PC-3 (cell line): Measurements from ENCODE around the gene TINAGL1. TPM values are rescaled to one million over a fixed set of nuclear protein-coding genes. Genes with fewer than 3 reads are reported as not detected.

Source experiments
- ATAC-seq: fragments of 200-7000 bp; cut with Tn5 transposase; 2 replicates; pipeline ENCODE4 v1.9.1; 2020; ENCODE audit warnings: mild to moderate bottlenecking, moderate library complexity
- BruUV-seq: library from RNA; stranded (reverse); fragments of 400-500 nt; replicated peaks from 2 replicates; lab custom pipeline; 2021; lab: Mats Ljungman, UMichigan
- CTCF ChIA-PET: fragments of 300-600 bp; sonication (Branson Sonifier 250); formaldehyde crosslinking; loops from one replicate; lab custom pipeline; 2022; ENCODE audit warnings: antibody characterized with exemption; lab: Charles Lee
- POLR2A ChIA-PET: fragments of 300-600 bp; sonication (Branson Sonifier 250); formaldehyde crosslinking; loops from one replicate; lab custom pipeline; 2022; ENCODE audit warnings: antibody characterized with exemption; ENCODE audit not compliant: unreplicated experiment; lab: Charles Lee
- DNase-seq: peaks from one replicate; pipeline ENCODE4 v3.0.0-alpha.2; 2015
- H2AFZ ChIP-seq: fragments of 300-600 bp; sonication (generic); 2 replicates; pipeline ENCODE4 v1.6.0; 2016; ENCODE audit warnings: antibody characterized with exemption, low read length
- H3F3A ChIP-seq: fragments of 300-600 bp; sonication (generic); one replicate; pipeline ENCODE4 v1.6.0; 2017; ENCODE audit warnings: antibody characterized with exemption, low read length, control low read depth, mild to moderate bottlenecking; ENCODE audit not compliant: unreplicated experiment
- H3K27ac ChIP-seq: fragments of 300-600 bp; sonication (generic); 2 replicates; pipeline ENCODE4 v1.5.1; 2016; ENCODE audit warnings: mild to moderate bottlenecking, low read length
- H3K27me3 ChIP-seq: fragments of 300-600 bp; sonication (generic); 2 replicates; pipeline ENCODE4 v1.6.1; 2016; ENCODE audit warnings: low read length, mixed read lengths
- H3K36me3 ChIP-seq: fragments of 300-600 bp; sonication (generic); 2 replicates; pipeline ENCODE4 v1.6.1; 2016; ENCODE audit warnings: low read depth, mixed run types, low read length, mixed read lengths
- H3K4me1 ChIP-seq: fragments of 300-600 bp; sonication (generic); 2 replicates; pipeline ENCODE4 v1.5.1; 2016; ENCODE audit warnings: low read length; ENCODE audit not compliant: insufficient read depth
- H3K4me2 ChIP-seq: fragments of 300-600 bp; sonication (generic); 2 replicates; pipeline ENCODE4 v1.6.0; 2016; ENCODE audit warnings: low read length
- H3K4me3 ChIP-seq: fragments of 300-600 bp; sonication (generic); 2 replicates; pipeline ENCODE4 v1.5.1; 2016; ENCODE audit warnings: mild to moderate bottlenecking, low read length, mixed read lengths
- H3K79me2 ChIP-seq: fragments of 300-600 bp; sonication (generic); 2 replicates; pipeline ENCODE4 v1.6.1; 2017; ENCODE audit warnings: low read length, mixed read lengths
- H3K9ac ChIP-seq: fragments of 300-600 bp; sonication (generic); 2 replicates; pipeline ENCODE4 v1.6.0; 2016; ENCODE audit warnings: mild to moderate bottlenecking, low read length
- H3K9me2 ChIP-seq: fragments of 300-600 bp; sonication (generic); replicated peaks from 2 replicates; pipeline ENCODE4 v1.6.1; 2016; ENCODE audit warnings: mixed run types, low read length, mixed read lengths
- H3K9me3 ChIP-seq: fragments of 300-600 bp; sonication (generic); 2 replicates; pipeline ENCODE4 v1.6.1; 2016; ENCODE audit warnings: low read length, mixed read lengths
- H4K20me1 ChIP-seq: fragments of 300-600 bp; sonication (generic); 2 replicates; pipeline ENCODE4 v1.6.1; 2016; ENCODE audit warnings: low read length, mixed read lengths
- EZH2 ChIP-seq: fragments of 300-600 bp; sonication (generic); IDR thresholded peaks from one replicate; pipeline ENCODE4 v1.6.1; 2017; ENCODE audit warnings: antibody characterized with exemption, mild to moderate bottlenecking, low read length; ENCODE audit not compliant: unreplicated experiment
- EZH2phosphoT487 ChIP-seq: fragments of 300-600 bp; sonication (generic); IDR thresholded peaks from 2 replicates; pipeline ENCODE4 v1.6.1; 2018; ENCODE audit warnings: mild to moderate bottlenecking, antibody characterized with exemption, low read length, borderline replicate concordance
- intact Hi-C: fragments of 100-400 bp; cut with micrococcal nuclease; formaldehyde crosslinking; loops from 2 replicates; pipeline ENCODE4 v1.9.0; 2023
- total RNA-seq: library from RNA; depleted of rRNA; stranded (reverse); fragments of >200 nt; gene quantifications from 2 replicates; pipeline ENCODE4 v1.2.3, GENCODE V29; 2014
- TF ChIP-seq, protein P1 (sequence below): fragments of 300-600 bp; sonication (generic); conservative IDR thresholded peaks from 2 replicates; pipeline ENCODE4 v1.5.1; 2017; ENCODE audit warnings: antibody characterized with exemption, low read depth, mild to moderate bottlenecking, low read length

Gene TINAGL1
- total RNA-seq, 1 experiment from 2014 or later: 176 TPM

DNA sequence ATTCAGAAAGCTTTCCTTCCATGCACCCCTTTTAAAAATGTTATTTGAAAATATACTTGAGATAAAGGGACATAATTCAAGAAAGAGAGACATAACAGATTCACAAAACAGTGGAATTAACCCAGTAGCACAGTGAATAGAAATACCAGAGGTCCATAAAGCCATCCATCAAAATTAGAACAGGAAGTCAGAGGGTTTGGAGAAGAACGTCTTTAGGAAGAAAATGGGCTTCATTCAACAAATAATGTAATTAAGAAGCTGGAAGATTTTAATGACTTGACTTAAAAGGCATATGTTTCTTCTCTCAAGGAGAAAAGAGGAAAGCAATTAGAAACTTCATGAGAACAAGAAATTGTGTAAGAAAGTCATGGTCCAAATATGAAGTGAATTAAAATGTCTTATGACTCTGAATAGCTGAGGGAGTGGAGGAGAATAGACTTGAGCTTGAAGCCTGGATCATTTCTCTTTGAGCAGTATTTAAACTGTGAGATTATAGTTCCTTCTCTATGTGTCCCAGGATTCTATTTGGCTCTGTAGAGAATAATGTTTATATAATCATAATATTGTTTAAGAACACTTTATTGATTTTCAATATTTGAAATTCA, 33.3 kb downstream of the TINAGL1 start:
- H3K79me2 ChIP-seq: no peaks in the 10 kb centered on the region
- no peaks in the 10 kb centered on the region for H3K4me1 ChIP-seq
- CTCF ChIA-PET: no interaction called here
- H4K20me1 ChIP-seq: no peaks in the 10 kb centered on the region
- no peak overlapping the region for H3K4me2 ChIP-seq
- H3F3A ChIP-seq: no peaks in the 10 kb centered on the region
- H3K36me3 ChIP-seq: no peaks in the 10 kb centered on the region
- TF ChIP-seq EZH2phosphoT487: no peak
- TF ChIP-seq EZH2: no peak
- TF ChIP-seq, protein P1, sequence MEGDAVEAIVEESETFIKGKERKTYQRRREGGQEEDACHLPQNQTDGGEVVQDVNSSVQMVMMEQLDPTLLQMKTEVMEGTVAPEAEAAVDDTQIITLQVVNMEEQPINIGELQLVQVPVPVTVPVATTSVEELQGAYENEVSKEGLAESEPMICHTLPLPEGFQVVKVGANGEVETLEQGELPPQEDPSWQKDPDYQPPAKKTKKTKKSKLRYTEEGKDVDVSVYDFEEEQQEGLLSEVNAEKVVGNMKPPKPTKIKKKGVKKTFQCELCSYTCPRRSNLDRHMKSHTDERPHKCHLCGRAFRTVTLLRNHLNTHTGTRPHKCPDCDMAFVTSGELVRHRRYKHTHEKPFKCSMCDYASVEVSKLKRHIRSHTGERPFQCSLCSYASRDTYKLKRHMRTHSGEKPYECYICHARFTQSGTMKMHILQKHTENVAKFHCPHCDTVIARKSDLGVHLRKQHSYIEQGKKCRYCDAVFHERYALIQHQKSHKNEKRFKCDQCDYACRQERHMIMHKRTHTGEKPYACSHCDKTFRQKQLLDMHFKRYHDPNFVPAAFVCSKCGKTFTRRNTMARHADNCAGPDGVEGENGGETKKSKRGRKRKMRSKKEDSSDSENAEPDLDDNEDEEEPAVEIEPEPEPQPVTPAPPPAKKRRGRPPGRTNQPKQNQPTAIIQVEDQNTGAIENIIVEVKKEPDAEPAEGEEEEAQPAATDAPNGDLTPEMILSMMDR: no peak
- H2AFZ ChIP-seq: no peak overlapping the region
- ATAC-seq: no peak
- no peak overlapping the region for H3K27ac ChIP-seq
- H3K9ac ChIP-seq: no peak overlapping the region
- POLR2A ChIA-PET: no interaction called here
- no peak for DNase-seq
- no peaks in the 10 kb centered on the region for H3K9me3 ChIP-seq
- intact Hi-C loops: no loop called here
- H3K27me3 ChIP-seq: no peaks in the 10 kb centered on the region
- H3K9me2 ChIP-seq: no peaks in the 10 kb centered on the region
- BruUV-seq: no TSS peak
- no peak overlapping the region for H3K4me3 ChIP-seq

DNA sequence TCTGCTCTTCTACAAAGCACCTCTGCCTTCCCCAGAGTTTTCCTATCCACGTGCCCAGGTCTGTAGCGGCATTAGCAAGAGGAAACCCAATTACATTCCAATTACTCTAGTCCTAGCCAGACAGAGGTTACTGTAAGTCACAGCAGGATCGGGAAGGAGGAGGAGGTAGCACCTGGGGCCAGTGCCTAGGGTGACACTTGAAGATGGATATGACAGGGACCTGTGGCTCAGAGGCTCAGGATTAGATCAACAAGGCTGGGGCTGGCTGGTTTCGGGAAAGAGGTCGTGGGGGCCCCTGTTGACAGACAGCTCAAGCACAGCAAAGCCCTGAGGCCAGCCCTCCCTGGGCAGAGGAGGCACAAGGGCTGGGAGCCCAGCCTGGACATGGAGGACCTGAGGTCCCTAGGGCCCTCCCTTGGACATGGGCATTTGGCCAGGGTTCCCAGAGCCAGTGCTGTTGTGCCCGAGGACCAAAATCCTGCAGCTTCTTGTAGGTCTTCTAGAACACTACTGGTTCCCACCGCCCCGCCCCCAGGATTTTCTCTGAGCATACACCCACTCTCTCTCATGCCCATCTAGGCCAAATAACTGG, 38.2 kb downstream of the TINAGL1 start:
- Histone ChIP-seq H3K4me1 (no peaks in the 10 kb centered on the region), H3K9me3 (no peaks in the 10 kb centered on the region), H3K9ac (no peak overlapping the region), H3K27ac (no peak overlapping the region), H3K27me3 (no peaks in the 10 kb centered on the region), H3K36me3 (no peaks in the 10 kb centered on the region), H2AFZ (no peak overlapping the region), H3K4me3 (no peak overlapping the region), H4K20me1 (no peaks in the 10 kb centered on the region), H3K9me2 (no peaks in the 10 kb centered on the region), H3K79me2 (no peaks in the 10 kb centered on the region), H3F3A (no peaks in the 10 kb centered on the region), H3K4me2 (no peak overlapping the region)
- intact Hi-C loops: no loop called here
- ATAC-seq (no peak), DNase-seq (no peak)
- TF ChIP-seq, protein P1: no peak
- TF ChIP-seq EZH2 (no peak), EZH2phosphoT487 (no peak)
- ChIA-PET CTCF (no interaction called here), POLR2A (no interaction called here)
- BruUV-seq: no TSS peak

DNA sequence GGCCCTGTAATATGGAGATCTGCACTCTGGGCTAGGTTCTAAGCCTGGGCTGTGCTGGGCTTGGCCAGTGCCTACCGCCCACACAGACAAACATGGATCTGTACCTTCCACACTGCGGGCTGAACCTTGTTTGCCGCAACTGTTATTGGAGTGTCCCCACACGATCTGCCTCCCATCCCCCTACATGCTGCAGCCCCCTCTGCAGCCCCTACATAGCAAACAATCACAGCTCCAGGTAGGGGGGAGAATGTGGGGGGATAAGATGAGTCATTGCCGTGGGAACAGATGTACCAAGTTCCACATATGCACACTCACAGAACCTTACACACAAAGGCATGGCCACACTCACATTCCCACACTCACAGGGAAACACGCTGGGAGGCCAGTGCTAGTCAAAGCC, 39.1 kb downstream of the TINAGL1 start:
- H3K79me2 ChIP-seq: no peaks in the 10 kb centered on the region
- no peaks in the 10 kb centered on the region for H3K27me3 ChIP-seq
- DNase-seq (no peak), ATAC-seq (no peak)
- H3F3A ChIP-seq: no peaks in the 10 kb centered on the region
- POLR2A ChIA-PET: interaction anchor here (0.6 kb wide), 1 partner anchor 29 kb away, joined by 3 read pairs; the partner anchor contains the start of gene PEF1
- H3K9ac ChIP-seq: no peak overlapping the region
- H3K4me3 ChIP-seq: no peak overlapping the region
- no peaks in the 10 kb centered on the region for H3K36me3 ChIP-seq
- no peaks in the 10 kb centered on the region for H4K20me1 ChIP-seq
- BruUV-seq: no TSS peak
- no peak for TF ChIP-seq EZH2phosphoT487
- TF ChIP-seq EZH2: no peak
- TF ChIP-seq, protein P1: no peak
- H3K4me1 ChIP-seq: no peaks in the 10 kb centered on the region
- no peak overlapping the region for H3K27ac ChIP-seq
- CTCF ChIA-PET: no interaction called here
- no peak overlapping the region for H2AFZ ChIP-seq
- H3K9me2 ChIP-seq: no peaks in the 10 kb centered on the region
- H3K9me3 ChIP-seq: no peaks in the 10 kb centered on the region
- intact Hi-C loops: no loop called here
- H3K4me2 ChIP-seq: no peak overlapping the region
